Rectal smooth muscle tissue (tissue), 1 donor: ENCODE results near the gene PRKD1.

Experiments used
- H3K27ac ChIP-seq: one replicate; pipeline ENCODE4 v1.7.0; 2013; ENCODE audit warnings: low read depth, low read length, inconsistent platforms
- H3K27me3 ChIP-seq: one replicate; pipeline ENCODE4 v1.7.0; 2013; ENCODE audit warnings: low read length; ENCODE audit not compliant: control insufficient read depth, insufficient read depth
- H3K36me3 ChIP-seq: one replicate; pipeline ENCODE4 v1.7.0; 2013; ENCODE audit warnings: low read length; ENCODE audit not compliant: control insufficient read depth, insufficient read depth
- H3K4me1 ChIP-seq: one replicate; pipeline ENCODE4 v1.7.0; 2013; ENCODE audit warnings: low read length; ENCODE audit not compliant: control insufficient read depth, insufficient read depth
- H3K4me3 ChIP-seq: one replicate; pipeline ENCODE4 v1.7.0; 2013; ENCODE audit warnings: low read length
- H3K9ac ChIP-seq: one replicate; pipeline ENCODE4 v1.7.0; 2013; ENCODE audit warnings: low read length

Gene PRKD1

DNA sequence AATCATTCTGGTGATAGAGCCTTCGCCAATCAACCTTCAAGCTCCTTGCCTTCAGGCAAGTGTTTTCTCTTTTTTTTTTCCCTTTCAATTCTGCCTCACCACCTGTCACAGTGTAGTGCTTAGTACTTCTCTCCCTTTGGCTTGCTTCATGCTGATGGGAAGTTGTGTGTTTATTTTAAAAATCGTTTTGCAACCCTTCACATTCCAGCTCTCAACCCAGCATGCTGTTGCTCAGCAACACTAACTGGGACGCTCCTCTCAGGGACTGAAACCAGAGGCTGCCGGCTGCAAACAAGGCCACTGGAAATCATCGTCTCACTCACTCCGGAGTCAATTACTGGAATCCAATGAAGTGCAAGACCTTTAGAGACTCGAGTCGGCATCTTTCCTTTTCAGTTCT is 342.7 kb downstream of the PRKD1 start:
- Histone ChIP-seq H3K4me3 (no peak overlapping the region), H3K27ac (no peak overlapping the region), H3K4me1 (peaks cover 5% of the 10 kb centered on the region), H3K9ac (no peak overlapping the region), H3K36me3 (no peaks in the 10 kb centered on the region), H3K27me3 (no peaks in the 10 kb centered on the region)

DNA sequence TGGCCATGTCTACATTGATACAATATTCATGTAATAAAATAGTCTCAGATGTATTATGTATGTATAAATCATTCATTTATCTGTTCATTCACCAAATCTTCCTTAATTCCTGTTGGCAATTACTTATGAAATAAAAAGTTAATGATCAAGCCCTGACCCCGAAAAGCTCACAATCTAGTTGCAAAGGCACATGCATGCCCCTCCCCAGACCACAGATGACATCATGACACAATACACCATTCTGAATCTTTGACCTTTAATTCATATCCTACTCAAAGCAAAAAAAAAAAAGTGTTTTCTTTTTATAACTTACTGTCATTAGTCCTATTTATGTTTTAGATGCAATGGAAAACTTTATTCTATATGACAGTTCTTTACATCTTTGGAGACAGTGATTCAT is 346.9 kb downstream of the PRKD1 start:
- Histone ChIP-seq H3K36me3 (no peaks in the 10 kb centered on the region), H3K27me3 (no peaks in the 10 kb centered on the region), H3K4me1 (peaks cover 5% of the 10 kb centered on the region), H3K4me3 (no peak overlapping the region), H3K27ac (no peak overlapping the region), H3K9ac (no peak overlapping the region)

DNA sequence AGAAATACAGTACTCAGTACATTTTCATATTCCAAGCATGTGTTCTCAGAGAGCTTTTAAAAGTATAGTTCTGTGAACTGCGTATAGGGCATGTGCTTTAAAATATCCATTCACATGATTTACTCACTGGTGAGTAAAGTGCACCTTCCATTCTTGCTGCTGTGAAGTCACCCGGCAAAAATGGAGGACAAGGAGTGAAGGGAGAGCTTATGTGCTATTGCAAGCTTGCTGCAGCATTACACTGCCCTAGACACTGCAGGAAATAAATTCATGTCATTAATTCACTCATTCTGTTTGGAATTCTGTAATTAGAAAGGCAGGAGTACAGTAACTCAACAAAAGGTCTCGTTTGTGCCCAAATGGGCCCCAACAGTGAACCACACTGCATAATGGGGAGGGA is 347.8 kb downstream of the PRKD1 start:
- H3K27me3 ChIP-seq: no peaks in the 10 kb centered on the region
- no peak overlapping the region for H3K27ac ChIP-seq
- H3K4me1 ChIP-seq: peaks cover 1% of the 10 kb centered on the region
- no peak overlapping the region for H3K4me3 ChIP-seq
- no peak overlapping the region for H3K9ac ChIP-seq
- no peaks in the 10 kb centered on the region for H3K36me3 ChIP-seq

DNA sequence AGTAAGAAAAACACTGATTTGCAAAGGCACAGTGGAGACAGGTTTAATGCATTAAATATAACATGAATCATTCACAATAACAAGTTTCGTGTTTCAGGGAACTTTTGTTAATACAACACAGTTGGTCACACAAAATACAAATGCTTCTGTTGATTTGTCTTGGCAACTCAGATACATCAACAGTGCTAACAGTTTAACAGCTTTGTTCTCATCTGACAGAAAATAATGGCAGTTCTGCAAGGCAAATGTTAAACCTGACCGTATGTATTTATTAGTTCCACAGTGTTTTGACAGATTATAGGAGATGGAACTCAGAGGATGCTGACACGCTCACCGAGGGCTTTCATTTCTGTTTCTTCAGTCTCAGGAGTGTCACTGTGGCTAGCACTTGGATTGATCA is 350.7 kb downstream of the PRKD1 start:
- Histone ChIP-seq H3K36me3 (no peaks in the 10 kb centered on the region), H3K27ac (no peak overlapping the region), H3K4me3 (no peak overlapping the region)

DNA sequence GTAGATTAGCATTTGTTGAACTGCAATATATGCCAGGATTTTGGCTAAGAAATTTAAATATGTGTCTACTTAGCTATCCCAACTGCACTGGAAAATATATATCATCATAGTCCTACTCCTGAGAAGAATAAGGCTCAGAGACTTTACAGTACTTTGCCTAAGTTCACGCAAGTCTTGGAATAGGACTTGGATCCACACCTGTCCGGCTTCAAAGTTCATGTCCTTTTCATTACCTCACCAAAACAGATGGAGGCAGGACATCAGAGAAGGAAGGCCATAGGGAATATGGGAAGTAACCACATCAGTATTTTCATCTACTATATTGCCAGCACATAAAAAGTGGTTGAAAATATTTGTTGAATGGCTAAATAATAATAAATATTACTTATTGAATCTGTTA is 358.5 kb downstream of the PRKD1 start:
- no peaks in the 10 kb centered on the region for H3K4me1 ChIP-seq
- H3K36me3 ChIP-seq: no peaks in the 10 kb centered on the region
- no peaks in the 10 kb centered on the region for H3K27me3 ChIP-seq
- no peak overlapping the region for H3K4me3 ChIP-seq
- H3K27ac ChIP-seq: no peak overlapping the region
- no peak overlapping the region for H3K9ac ChIP-seq

More for the DNA sequence above, 350.7 kb downstream of the PRKD1 start:
- H3K9ac ChIP-seq: no peak overlapping the region
- no peaks in the 10 kb centered on the region for H3K27me3 ChIP-seq
- no peaks in the 10 kb centered on the region for H3K4me1 ChIP-seq

DNA sequence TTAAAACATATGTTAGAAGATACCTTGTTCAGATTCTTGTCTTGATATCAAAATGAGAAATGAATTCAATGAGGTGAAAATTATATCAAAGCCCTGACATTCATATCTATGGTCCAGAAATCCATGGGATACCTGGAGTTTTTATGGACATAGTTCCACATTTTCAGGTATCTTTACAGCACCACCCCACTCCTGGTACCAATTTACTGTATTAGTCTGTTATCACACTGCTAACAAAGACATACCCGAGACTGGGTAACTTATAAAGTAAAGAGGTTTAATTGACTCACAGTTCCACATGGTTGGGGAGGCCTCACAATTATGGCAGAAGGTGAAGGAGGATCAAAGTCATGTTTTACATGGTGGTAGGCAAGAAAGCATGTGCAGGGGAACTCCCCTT is 361.5 kb downstream of the PRKD1 start:
- H3K9ac ChIP-seq: no peak overlapping the region
- H3K36me3 ChIP-seq: no peaks in the 10 kb centered on the region
- no peaks in the 10 kb centered on the region for H3K4me1 ChIP-seq
- H3K27ac ChIP-seq: no peak overlapping the region
- H3K27me3 ChIP-seq: no peaks in the 10 kb centered on the region
- H3K4me3 ChIP-seq: no peak overlapping the region

DNA sequence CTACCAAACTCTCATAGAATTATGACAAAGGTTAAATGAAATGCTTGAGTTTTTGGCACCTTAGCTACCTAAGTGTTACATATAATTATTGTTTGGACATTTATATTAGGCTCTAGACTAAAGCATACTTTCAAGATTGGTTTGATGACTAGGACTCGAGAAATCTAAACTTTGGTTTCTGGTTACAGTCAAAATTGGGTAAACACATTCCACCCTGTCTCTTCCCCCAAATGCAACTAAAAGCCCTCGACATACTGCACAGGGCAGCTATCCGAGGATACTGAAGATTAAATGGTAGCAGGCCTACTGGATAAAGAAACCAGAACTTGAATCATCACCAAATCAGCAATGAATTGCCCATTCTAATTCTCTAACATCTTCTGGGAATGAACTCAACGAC is 369.1 kb downstream of the PRKD1 start:
- H3K27ac ChIP-seq: peak overlapping the region; percentile 52

DNA sequence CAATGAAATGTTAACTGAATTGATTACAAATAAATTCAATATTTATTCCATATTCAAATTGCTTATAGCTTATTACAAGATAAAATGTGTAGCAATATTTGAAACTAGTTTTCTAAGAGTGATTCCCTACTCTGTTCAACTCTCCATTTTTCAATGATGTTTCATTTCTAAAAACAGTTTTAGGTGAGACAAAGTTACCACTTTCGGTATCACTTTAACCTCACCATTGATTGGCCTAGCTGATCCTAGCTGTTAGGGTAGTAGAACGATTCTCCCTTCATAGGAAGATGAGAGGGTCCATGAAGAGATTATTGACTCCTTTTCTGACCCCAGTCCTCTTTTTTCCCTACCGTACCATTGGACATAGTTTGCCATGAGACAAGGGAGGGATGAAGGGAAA is 373.3 kb downstream of the PRKD1 start:
- peaks cover 8% of the 10 kb centered on the region for H3K4me1 ChIP-seq
- H3K9ac ChIP-seq: no peak overlapping the region
- no peaks in the 10 kb centered on the region for H3K27me3 ChIP-seq
- no peak overlapping the region for H3K4me3 ChIP-seq
- no peaks in the 10 kb centered on the region for H3K36me3 ChIP-seq
- H3K27ac ChIP-seq: no peak overlapping the region

More for the DNA sequence above, 369.1 kb downstream of the PRKD1 start:
- Histone ChIP-seq H3K9ac (no peak overlapping the region), H3K36me3 (no peaks in the 10 kb centered on the region), H3K4me3 (no peak overlapping the region), H3K27me3 (no peaks in the 10 kb centered on the region), H3K4me1 (peaks cover 8% of the 10 kb centered on the region)

DNA sequence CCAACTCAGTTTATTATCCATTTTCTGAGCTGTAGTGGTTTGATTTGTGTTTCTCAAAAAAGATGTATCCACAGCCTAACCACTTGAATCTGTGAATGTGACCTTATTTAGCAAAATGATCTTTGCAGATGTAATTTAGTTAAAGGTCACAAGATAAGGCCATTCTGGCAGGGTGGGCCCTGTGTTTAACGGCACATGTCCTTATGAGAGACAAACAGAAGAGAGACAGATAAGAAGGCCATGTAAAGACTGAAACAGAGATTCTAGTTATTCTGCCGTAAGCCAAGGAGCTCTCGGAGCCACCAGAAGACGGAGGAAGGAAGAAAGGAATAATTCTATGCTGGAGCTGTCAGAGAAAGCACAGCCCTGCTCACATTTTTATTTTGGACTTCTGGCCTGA is 374.2 kb downstream of the PRKD1 start:
- no peaks in the 10 kb centered on the region for H3K36me3 ChIP-seq
- no peak overlapping the region for H3K4me3 ChIP-seq
- no peak overlapping the region for H3K9ac ChIP-seq
- no peaks in the 10 kb centered on the region for H3K27me3 ChIP-seq
- H3K27ac ChIP-seq: no peak overlapping the region
- H3K4me1 ChIP-seq: peaks cover 2% of the 10 kb centered on the region

DNA sequence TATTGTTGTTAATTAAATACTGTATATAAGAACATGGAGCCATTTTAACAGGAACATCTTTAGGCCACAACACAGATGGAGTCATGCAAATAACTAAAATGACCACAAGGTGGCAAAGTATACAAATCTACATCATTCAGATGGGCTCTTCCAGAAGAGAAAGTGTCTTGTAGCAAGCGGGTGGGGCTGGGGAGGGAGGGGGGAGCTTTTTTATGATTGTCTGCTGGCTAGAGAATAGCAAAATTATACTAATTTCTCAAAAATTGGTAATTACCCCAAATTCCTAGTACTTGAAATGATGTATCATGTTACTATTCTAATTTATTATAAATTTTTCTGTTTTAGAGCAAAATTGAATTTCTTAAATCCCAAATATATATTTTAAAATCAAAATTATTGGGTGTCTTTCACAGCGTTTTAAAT is 378.7 kb downstream of the PRKD1 start:
- H3K4me3 ChIP-seq: no peak overlapping the region
- H3K4me1 ChIP-seq: no peaks in the 10 kb centered on the region
- no peaks in the 10 kb centered on the region for H3K36me3 ChIP-seq
- H3K9ac ChIP-seq: no peak overlapping the region
- no peaks in the 10 kb centered on the region for H3K27me3 ChIP-seq
- H3K27ac ChIP-seq: no peak overlapping the region

DNA sequence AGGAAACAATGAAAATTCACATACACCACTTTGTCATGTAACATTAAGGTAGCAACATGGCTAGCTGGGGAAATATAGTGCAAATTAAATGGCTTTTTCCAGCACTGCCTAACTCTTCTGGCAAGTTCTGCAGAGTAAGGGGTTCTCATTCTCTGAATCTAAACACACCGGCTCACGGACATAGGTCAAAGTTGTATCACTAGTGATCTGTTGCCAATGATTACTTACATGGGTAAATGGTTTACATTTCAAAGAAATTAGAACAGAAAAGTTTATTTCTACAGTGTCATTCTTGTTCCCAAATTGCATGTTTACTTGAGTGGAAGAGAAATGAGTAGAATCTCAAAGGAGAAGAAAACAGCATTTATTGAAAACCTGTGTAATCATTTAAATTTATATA is 381.9 kb downstream of the PRKD1 start:
- no peak overlapping the region for H3K9ac ChIP-seq
- no peaks in the 10 kb centered on the region for H3K36me3 ChIP-seq
- H3K4me3 ChIP-seq: no peak overlapping the region
- H3K27ac ChIP-seq: no peak overlapping the region
- no peaks in the 10 kb centered on the region for H3K27me3 ChIP-seq
- no peaks in the 10 kb centered on the region for H3K4me1 ChIP-seq

DNA sequence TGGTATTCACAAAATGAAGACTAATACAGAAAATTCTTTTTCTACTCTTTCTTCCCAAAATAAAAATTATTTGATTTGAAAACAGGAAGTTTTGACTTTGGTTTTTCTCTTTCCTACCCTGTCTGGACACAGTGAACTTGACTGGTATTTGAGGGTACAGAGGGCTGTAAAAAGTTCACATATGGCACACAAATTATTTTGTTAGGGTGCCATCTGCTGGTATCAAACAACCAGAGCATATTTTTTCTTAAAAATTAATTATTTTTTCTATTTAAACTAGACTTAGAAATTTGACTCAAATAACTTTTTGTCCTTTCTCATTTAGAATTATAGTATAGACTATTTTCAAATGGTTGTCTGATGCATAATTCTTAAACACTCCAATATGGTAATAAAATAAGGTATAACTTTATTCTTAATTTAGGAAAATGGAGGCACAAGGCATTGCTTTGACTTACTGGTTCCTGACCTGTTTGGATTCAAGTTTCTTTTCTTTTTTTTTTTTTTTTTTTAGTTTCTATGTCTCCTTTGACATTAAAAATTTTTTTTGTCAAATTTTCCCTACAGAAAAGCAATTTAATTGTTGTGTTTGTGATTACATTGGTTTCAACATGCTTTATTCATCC is 390.6 kb downstream of the PRKD1 start:
- no peak overlapping the region for H3K9ac ChIP-seq
- H3K27me3 ChIP-seq: no peaks in the 10 kb centered on the region
- no peaks in the 10 kb centered on the region for H3K36me3 ChIP-seq
- H3K4me1 ChIP-seq: no peaks in the 10 kb centered on the region
- H3K4me3 ChIP-seq: no peak overlapping the region
- no peak overlapping the region for H3K27ac ChIP-seq

DNA sequence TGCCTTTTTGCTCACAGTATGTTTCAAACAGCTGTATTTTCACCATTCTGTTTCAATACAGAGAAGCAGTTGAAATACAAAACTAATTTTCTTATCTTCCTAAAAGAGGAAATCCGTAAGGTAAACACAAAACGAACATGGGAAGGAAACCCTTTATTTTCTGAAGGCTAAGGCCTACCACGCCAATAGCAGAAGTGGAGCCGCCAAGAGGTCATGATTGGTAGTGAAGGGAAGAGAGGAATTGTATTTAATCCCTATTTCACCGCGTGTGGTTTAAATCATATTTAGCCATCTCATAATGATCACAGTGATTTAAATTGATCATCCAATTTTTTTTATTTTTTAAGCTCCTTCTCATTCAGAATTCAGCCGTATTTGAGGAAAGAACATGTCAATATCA is 398.2 kb downstream of the PRKD1 start:
- Histone ChIP-seq H3K4me1 (no peaks in the 10 kb centered on the region), H3K27me3 (no peaks in the 10 kb centered on the region), H3K9ac (no peak overlapping the region), H3K27ac (no peak overlapping the region), H3K36me3 (no peaks in the 10 kb centered on the region), H3K4me3 (no peak overlapping the region)
